Immature natural killer cell (primary cell): ENCODE measurements around the gene UGT2A2. TPM values are rescaled to one million over a fixed set of nuclear protein-coding genes. Genes with fewer than 3 reads are reported as not detected.

Experiments used
- DNase-seq, 3 donors: peaks; one replicate each; pipeline ENCODE4 v3.0.0; 2022; ENCODE audit warnings: mixed read lengths in 1 of 3
- H3K27ac Mint-ChIP-seq, 6 donors: one replicate each; pipeline ENCODE4 v1.8.0; 2020; ENCODE audit warnings: mixed read lengths in 6 of 6, mild to moderate bottlenecking in 5 of 6, inconsistent platforms in 4 of 6, moderate library complexity in 3 of 6
- H3K27me3 Mint-ChIP-seq, 3 donors: one replicate each; pipeline ENCODE4 v1.8.0; 2020 to 2021; ENCODE audit warnings: low read depth in 3 of 3, mild to moderate bottlenecking in 3 of 3, mixed read lengths in 3 of 3, moderate library complexity in 3 of 3, inconsistent platforms in 1 of 3
- H3K36me3 Mint-ChIP-seq, 3 donors: one replicate each; pipeline ENCODE4 v1.8.0; 2020; ENCODE audit warnings: mixed read lengths in 3 of 3, inconsistent platforms in 2 of 3, mild to moderate bottlenecking in 2 of 3
- H3K4me1 Mint-ChIP-seq, 2 donors: one replicate each; pipeline ENCODE4 v1.8.0; 2020; ENCODE audit warnings: inconsistent platforms in 2 of 2, mild to moderate bottlenecking in 2 of 2, mixed read lengths in 2 of 2, moderate library complexity in 1 of 2
- H3K4me3 Mint-ChIP-seq, 5 donors: one replicate each; pipeline ENCODE4 v1.8.0; 2020; ENCODE audit warnings: mild to moderate bottlenecking in 5 of 5, mixed read lengths in 5 of 5, inconsistent platforms in 3 of 5, moderate library complexity in 3 of 5
- H3K9me3 Mint-ChIP-seq, 6 donors: one replicate each; pipeline ENCODE4 v1.8.0; 2020; ENCODE audit warnings: mild to moderate bottlenecking in 6 of 6, mixed read lengths in 6 of 6, inconsistent platforms in 4 of 6, moderate library complexity in 3 of 6
- polyA plus RNA-seq, 3 donors: library from polyadenylated mRNA; unstranded; fragments of 300-500 nt; fragmentation: Illumina TruSeq; gene quantifications; one replicate each; pipeline ENCODE4 v1.2.3, GENCODE V29; 2021

The UGT2A2 gene
- polyA plus RNA-seq, 3 donors from 2014 or later = not detected

DNA sequence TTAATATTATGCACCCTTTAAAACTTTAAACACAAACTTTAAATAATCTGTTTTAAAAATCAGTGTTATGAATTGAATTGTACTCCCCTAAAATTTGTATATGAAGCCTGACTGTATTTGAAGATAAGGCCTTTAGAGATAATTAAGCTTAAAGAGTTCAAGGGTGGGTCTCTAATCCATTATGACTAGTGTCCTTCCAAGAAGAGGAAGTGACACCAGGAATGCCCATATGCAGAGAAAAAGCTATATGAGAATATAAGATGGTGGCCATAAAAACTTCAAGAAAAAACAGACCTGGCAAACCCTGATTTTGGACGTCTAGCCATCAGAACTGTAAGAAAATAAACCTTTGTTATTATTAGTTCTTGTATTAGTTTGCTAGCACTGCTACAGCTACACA, 29.0 kb downstream of the UGT2A2 start:
- no peak for DNase-seq
- Mint-ChIP-seq H3K9me3 (peaks cover 0 to 5% (median 3%) of the 10 kb centered on the region in 6 donors), H3K4me3 (no peak overlapping the region), H3K4me1 (no peaks in the 10 kb centered on the region), H3K36me3 (no peaks in the 10 kb centered on the region), H3K27ac (no peak overlapping the region), H3K27me3 (no peaks in the 10 kb centered on the region)

GRCh38 chr4:69601065-69601464, 38.4 kb downstream of the UGT2A2 start:
- Mint-ChIP-seq H3K9me3 (peaks cover 0 to 8% (median 0%) of the 10 kb centered on the region in 6 donors), H3K27me3 (no peaks in the 10 kb centered on the region), H3K27ac (no peak overlapping the region), H3K36me3 (no peaks in the 10 kb centered on the region), H3K4me3 (no peak overlapping the region), H3K4me1 (no peaks in the 10 kb centered on the region)
- no peak for DNase-seq

DNA sequence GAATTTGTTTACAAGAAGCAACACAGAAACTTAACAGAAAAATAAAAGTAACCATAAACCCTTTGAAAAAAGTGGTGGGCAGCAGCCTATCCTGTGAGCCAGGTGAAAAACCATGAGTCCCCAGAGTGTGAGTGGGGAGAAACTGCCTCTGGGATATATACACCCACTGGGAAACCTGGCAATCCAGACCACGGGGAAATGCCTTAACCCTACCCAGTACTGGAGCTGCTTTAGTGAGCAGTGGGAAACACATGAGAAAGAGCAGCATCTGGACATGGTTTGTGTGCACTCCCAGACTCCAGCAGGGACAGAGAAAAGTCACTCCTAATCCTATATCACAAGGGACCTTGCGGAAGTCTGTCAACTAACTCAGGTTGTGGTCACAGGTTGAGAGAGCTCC, 39.4 kb downstream of the UGT2A2 start:
- H3K27me3 Mint-ChIP-seq = no peaks in the 10 kb centered on the region
- DNase-seq = no peak
- peaks cover 0 to 1% (median 0%) of the 10 kb centered on the region in 6 donors for H3K9me3 Mint-ChIP-seq
- no peaks in the 10 kb centered on the region for H3K36me3 Mint-ChIP-seq
- no peak overlapping the region for H3K4me3 Mint-ChIP-seq
- H3K4me1 Mint-ChIP-seq = no peaks in the 10 kb centered on the region
- H3K27ac Mint-ChIP-seq = no peak overlapping the region

DNA sequence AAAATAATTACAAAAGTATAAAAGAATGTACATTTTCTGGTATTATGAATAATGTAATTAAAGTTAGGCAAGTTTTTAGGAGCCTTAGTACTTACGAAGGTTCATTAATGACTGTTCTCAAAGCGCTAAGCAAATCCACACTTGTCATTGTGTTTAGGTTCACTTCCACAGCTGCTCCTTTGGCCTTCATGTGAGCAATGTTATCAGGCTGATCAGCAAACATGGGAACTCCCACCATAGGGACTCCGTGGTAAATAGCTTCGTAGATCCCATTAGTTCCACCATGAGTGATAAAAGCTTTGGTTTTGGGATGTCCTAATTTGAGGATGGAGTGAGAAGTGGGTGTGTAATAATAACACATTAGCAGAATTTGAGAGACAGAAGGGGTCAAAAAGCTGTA, 45.1 kb downstream of the UGT2A2 start:
- DNase-seq = no peak
- H3K4me1 Mint-ChIP-seq = no peaks in the 10 kb centered on the region
- no peak overlapping the region for H3K27ac Mint-ChIP-seq
- H3K4me3 Mint-ChIP-seq = no peak overlapping the region
- H3K36me3 Mint-ChIP-seq = no peaks in the 10 kb centered on the region
- peaks cover 0 to 5% (median 0%) of the 10 kb centered on the region in 3 donors for H3K27me3 Mint-ChIP-seq
- H3K9me3 Mint-ChIP-seq = peaks cover 0 to 11% (median 2%) of the 10 kb centered on the region in 6 donors

DNA sequence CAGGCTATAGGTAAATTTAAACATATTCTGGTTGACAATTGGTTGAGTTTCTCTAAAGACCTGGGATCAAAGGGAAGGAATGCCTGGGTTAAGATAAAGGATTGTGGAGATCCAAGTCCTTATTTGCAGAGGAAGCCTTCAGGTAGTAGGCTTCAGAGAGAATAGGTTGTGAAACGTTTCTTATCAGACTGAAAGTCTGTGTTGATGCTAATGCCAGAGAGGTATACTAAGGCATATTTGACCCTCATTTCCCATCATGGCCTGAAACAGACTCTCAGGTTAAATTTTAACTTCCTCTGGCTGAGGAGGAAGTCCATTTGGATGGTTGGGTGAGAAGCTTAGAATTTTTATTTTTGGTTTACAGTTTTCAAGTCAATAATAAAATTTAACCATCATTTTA, 48.1 kb downstream of the UGT2A2 start:
- Mint-ChIP-seq H3K27ac (no peak overlapping the region), H3K36me3 (no peaks in the 10 kb centered on the region), H3K9me3 (peaks cover 0 to 16% (median 2%) of the 10 kb centered on the region in 6 donors), H3K4me1 (no peaks in the 10 kb centered on the region), H3K27me3 (peaks cover 0 to 5% (median 0%) of the 10 kb centered on the region in 3 donors), H3K4me3 (no peak overlapping the region)
- no peak for DNase-seq

- Mint-ChIP-seq H3K27me3 (peaks cover 0 to 5% (median 0%) of the 10 kb centered on the region in 3 donors), H3K9me3 (peaks cover 0 to 21% (median 4%) of the 10 kb centered on the region in 6 donors), H3K4me3 (no peak overlapping the region), H3K4me1 (no peaks in the 10 kb centered on the region), H3K36me3 (peaks cover 0 to 3% (median 0%) of the 10 kb centered on the region in 3 donors), H3K27ac (no peak overlapping the region)
- DNase-seq = no peak
These were observed 49.6 kb downstream of the UGT2A2 start for GRCh38 chr4:69589884-69590283.

DNA sequence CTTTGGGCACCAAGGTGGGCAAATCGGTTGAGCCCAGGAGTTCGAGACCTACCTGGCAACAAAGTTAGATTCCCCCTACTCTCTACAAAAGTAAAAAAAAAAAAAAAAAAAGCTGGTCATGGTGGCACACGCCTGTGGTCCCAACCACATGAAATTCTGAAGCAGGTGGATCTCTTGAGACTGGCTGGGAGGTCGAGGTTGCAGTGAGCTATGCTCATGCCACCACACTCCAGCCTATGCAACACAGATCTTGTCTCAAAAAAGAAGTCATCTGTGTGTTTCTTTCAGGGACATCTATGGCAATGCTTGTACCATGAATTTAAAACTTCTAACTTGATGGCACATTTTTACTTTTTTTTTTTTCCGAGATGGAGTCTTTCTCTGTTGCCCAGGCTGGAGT, 55.3 kb downstream of the UGT2A2 start:
- Mint-ChIP-seq H3K9me3 (peaks cover 0 to 10% (median 0%) of the 10 kb centered on the region in 6 donors), H3K36me3 (peaks cover 0 to 3% (median 0%) of the 10 kb centered on the region in 3 donors), H3K27ac (no peak overlapping the region), H3K27me3 (peaks cover 0 to 2% (median 0%) of the 10 kb centered on the region in 3 donors), H3K4me3 (no peak overlapping the region), H3K4me1 (no peaks in the 10 kb centered on the region)
- no peak for DNase-seq

- Mint-ChIP-seq H3K36me3 (peaks cover 0 to 3% (median 0%) of the 10 kb centered on the region in 3 donors), H3K4me3 (no peak overlapping the region), H3K27me3 (peaks cover 0 to 2% (median 0%) of the 10 kb centered on the region in 3 donors), H3K27ac (no peak overlapping the region), H3K9me3 (peaks cover 0 to 10% (median 0%) of the 10 kb centered on the region in 6 donors), H3K4me1 (no peaks in the 10 kb centered on the region)
- no peak for DNase-seq
These were observed 55.9 kb downstream of the UGT2A2 start for GRCh38 chr4:69583543-69583942.

- Mint-ChIP-seq H3K36me3 (no peaks in the 10 kb centered on the region), H3K4me1 (no peaks in the 10 kb centered on the region), H3K4me3 (no peak overlapping the region)
These were observed 62.2 kb downstream of the UGT2A2 start for GRCh38 chr4:69577245-69577644.

GRCh38 chr4:69576251-69576877, 63.1 kb downstream of the UGT2A2 start:
- DNase-seq = no peak
- Mint-ChIP-seq H3K9me3 (peaks cover 0 to 8% (median 0%) of the 10 kb centered on the region in 6 donors), H3K27ac (no peak overlapping the region), H3K27me3 (peaks cover 0 to 1% (median 0%) of the 10 kb centered on the region in 3 donors), H3K4me1 (no peaks in the 10 kb centered on the region), H3K36me3 (no peaks in the 10 kb centered on the region), H3K4me3 (no peak overlapping the region)

More at GRCh38 chr4:69577245-69577644, 62.2 kb downstream of the UGT2A2 start:
- no peak for DNase-seq
- Mint-ChIP-seq H3K9me3 (peaks cover 0 to 8% (median 0%) of the 10 kb centered on the region in 6 donors), H3K27me3 (no peaks in the 10 kb centered on the region), H3K27ac (no peak overlapping the region)

- no peak for DNase-seq
- peaks cover 0 to 9% (median 5%) of the 10 kb centered on the region in 6 donors for H3K9me3 Mint-ChIP-seq
- H3K4me3 Mint-ChIP-seq = no peak overlapping the region
- peaks cover 0 to 3% (median 0%) of the 10 kb centered on the region in 3 donors for H3K27me3 Mint-ChIP-seq
- no peaks in the 10 kb centered on the region for H3K4me1 Mint-ChIP-seq
- no peak overlapping the region for H3K27ac Mint-ChIP-seq
- no peaks in the 10 kb centered on the region for H3K36me3 Mint-ChIP-seq
These were observed 70.7 kb downstream of the UGT2A2 start for GRCh38 chr4:69568787-69569186.

GRCh38 chr4:69563424-69563823, 76.0 kb downstream of the UGT2A2 start:
- Mint-ChIP-seq H3K4me1 (no peaks in the 10 kb centered on the region), H3K27me3 (peaks cover 0 to 3% (median 0%) of the 10 kb centered on the region in 3 donors), H3K36me3 (no peaks in the 10 kb centered on the region), H3K4me3 (no peak overlapping the region), H3K27ac (no peak overlapping the region), H3K9me3 (peaks cover 2 to 16% (median 7%) of the 10 kb centered on the region in 6 donors)
- DNase-seq = no peak

DNA sequence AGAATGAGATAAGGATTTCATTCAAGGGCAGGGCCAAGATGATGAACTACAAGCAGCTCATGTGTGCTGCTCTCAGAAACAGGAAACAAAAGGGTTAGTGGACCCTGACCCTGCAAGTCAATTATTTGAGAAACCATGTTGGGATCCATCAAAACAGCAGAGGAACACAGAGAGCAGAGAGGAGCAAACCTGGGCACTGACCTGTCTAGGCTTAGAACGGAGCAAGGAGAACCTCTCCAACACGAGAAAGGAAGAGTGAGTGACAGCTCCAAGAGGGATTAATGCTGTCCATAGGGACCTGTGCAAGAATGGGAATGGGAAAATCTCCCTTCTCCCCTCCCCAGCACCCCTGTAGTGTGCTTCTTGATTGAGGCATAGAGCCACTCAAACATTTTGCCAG, 89.8 kb downstream of the UGT2A2 start:
- no peak overlapping the region for H3K27ac Mint-ChIP-seq
- peaks cover 0 to 2% (median 1%) of the 10 kb centered on the region in 3 donors for H3K27me3 Mint-ChIP-seq
- no peak for DNase-seq
- no peak overlapping the region for H3K4me3 Mint-ChIP-seq
- H3K4me1 Mint-ChIP-seq = no peaks in the 10 kb centered on the region
- H3K9me3 Mint-ChIP-seq = peaks cover 0 to 22% (median 9%) of the 10 kb centered on the region in 6 donors
- H3K36me3 Mint-ChIP-seq = no peaks in the 10 kb centered on the region

- Mint-ChIP-seq H3K4me3 (no peak overlapping the region), H3K4me1 (no peaks in the 10 kb centered on the region), H3K27me3 (peaks cover 0 to 2% (median 1%) of the 10 kb centered on the region in 3 donors), H3K27ac (no peak overlapping the region), H3K9me3 (peaks cover 0 to 5% (median 3%) of the 10 kb centered on the region in 6 donors), H3K36me3 (no peaks in the 10 kb centered on the region)
- DNase-seq = no peak
These were observed 93.2 kb downstream of the UGT2A2 start for GRCh38 chr4:69546134-69546765.
